NCI-H446 treated with DMSO at 0.1 percent for 48 hours (cell line): Measurements from ENCODE around the gene OR2Z1.

Experiments
- DNase-seq: peaks from one replicate; lab custom pipeline; 2025; lab: John Stamatoyannopoulos, UW

The OR2Z1 gene, protein sequence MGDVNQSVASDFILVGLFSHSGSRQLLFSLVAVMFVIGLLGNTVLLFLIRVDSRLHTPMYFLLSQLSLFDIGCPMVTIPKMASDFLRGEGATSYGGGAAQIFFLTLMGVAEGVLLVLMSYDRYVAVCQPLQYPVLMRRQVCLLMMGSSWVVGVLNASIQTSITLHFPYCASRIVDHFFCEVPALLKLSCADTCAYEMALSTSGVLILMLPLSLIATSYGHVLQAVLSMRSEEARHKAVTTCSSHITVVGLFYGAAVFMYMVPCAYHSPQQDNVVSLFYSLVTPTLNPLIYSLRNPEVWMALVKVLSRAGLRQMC

GRCh38 chr19:8721334-8721733, at the start of gene OR2Z1:
Gene OR2Z1, plus strand, starts transcription at chr19:8721634. Its CDS starts 9,395 bp downstream, at chr19:8731029.
- no peak for DNase-seq

GRCh38 chr19:8673276-8673891, 48.0 kb upstream of the OR2Z1 start:
- DNase-seq = no peak

DNA sequence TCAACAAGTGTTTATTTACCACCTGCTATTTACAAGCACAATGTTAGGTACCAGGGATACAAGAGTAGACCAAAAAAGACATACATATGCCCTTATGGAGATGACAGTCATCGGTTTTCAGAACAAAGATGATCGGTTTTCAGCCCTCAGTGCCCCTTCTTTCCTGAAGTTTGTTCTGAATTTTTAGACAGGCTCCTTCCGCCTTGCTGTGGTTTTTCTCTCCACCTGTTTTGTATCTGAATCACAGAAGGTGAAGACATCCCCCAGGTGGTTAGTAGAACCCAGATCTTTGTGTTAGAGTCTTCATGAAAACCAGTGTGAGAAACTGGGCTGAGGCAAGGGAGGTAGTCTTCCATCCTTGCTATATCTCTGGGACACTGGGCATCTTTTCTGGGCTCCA, 46.4 kb upstream of the OR2Z1 start:
- DNase-seq = no peak

GRCh38 chr19:8678244-8678807, 43.1 kb upstream of the OR2Z1 start:
- DNase-seq = no peak

DNA sequence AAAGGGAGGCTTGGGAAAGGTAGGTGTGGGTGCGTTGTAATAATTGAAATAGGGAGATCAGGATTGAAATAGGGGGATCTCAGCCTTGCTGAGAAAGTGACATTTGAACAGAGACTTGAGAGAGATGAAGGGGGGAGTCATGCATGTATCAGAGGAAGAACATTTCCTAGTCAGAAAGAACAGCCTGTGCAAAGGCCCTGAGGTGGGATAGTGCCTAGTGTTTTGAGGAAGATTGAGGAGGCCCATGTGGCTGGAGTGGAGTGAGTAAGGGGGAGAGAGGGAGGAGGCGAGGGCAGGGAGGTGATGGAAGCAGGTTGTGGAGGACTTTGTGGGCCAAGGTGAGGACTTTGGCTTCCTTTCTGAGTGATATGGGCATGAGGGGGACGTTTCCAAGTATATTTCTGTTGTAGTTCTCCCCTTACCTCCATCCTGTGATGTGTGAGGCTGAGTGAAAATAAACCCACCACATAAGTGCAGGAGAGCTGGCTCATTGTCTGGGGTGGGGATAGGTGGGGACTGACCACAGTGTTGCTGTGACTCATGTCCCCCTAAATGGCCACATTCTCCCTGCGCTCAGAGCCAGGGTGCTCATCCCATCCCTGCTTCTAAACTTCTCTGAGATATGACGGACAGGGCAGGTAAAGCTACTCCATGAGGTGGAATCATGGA, 40.6 kb upstream of the OR2Z1 start:
- DNase-seq = no peak

DNA sequence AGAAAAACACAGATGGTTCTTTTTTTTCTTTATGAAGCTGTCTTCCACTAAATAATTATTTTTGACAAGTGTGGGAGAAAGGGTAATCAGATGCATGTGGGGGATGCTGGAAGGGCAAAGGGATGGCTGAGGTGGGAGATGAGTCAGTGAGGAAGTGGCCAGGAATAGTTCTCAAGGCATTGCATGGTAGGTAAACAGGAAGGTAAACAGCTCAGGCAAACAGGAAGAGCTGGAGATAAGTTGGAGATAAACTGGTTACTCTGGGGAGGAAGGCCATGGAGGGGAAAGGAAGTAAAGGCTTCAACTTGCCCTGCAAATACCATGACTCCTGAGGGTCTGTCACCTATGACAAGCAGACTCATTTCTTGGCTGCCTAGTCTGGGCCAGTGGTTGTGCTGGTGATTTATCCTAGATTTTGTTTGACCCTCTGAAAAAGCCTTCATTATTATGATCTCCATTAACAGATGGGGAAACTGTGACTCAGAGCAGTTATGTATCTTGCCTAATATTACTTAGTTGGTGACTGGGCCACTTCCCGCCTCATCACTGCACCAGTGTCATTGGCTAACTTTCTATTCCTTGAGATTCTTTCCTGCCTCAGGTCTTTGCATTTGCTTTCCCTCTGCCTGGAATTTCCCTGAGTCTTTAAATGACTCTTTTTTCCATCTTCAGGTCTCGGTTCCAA, 39.9 kb upstream of the OR2Z1 start:
- DNase-seq = no peak

- DNase-seq = no peak
Measured at GRCh38 chr19:8682472-8682871, 39.0 kb upstream of the OR2Z1 start.

- no peak for DNase-seq
Measured at GRCh38 chr19:8682931-8683330, 38.5 kb upstream of the OR2Z1 start.

DNA sequence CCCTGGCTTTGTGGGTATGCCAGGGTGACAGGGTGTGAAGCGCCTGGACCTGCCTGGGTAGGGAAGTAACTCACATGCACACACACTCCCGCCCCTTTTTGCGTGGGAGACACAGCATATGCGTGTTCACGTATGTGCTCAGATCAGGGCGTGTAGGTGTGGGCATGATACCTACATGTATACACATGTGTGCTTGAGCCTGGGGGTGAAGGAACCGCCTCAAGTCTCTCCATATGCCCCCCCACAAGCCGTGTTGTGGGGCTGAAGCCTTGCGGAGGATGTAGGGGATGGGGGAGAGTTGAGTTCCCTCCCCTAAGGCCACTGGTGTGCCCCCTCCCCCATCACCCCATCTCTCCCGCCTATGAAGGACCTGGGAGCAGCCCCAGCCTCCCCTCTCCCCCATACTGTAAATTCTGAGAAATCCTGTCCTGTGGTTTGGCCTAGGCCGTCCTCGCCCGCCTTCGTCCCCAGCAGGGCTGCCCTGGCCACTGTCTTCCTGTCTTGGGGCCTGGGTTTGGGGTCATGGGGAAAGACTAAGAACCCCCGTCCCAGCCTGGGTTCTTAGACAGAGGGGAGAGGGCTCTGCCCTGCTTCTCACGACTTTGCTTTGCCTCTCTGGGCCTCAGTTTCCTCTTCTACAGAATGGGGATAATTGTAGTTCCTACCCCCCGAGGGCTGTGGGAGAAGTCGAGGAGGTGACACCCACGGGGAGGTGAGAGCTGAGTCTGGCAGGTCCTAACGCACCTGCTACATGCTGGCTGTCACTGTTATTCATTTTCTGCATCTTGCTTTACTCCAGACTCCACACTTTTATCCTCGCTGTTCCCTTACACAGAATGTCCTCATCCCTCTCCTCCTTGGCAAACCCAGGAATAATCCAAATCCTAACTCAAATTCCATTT, 37.2 kb upstream of the OR2Z1 start:
- no peak for DNase-seq

- DNase-seq = no peak
Measured at GRCh38 chr19:8686549-8686948, 34.9 kb upstream of the OR2Z1 start.

DNA sequence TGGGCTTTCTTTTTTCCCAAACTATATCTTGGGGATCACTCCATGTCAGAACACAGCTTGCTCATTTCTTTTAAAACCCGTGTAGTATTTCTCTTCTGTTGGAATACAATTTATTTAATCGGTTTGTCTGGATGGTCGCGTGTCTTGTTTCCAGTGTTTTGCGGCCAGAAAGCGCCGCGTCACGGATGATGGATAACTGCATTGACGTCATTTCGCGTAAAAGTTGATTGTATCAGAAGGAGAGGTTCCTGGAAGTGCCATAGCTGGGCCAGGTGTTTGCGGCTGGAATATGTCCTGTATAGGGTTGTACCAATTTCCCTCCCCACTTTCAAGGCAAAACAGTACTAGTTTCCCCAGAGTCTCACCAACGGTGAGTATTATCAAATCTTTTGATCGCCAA, 32.5 kb upstream of the OR2Z1 start:
- no peak for DNase-seq

GRCh38 chr19:8690753-8691539, 30.5 kb upstream of the OR2Z1 start:
- no peak for DNase-seq

- no peak for DNase-seq
Measured at GRCh38 chr19:8695501-8695900, 25.9 kb upstream of the OR2Z1 start.

GRCh38 chr19:8695911-8696310, 25.5 kb upstream of the OR2Z1 start:
- no peak for DNase-seq

DNA sequence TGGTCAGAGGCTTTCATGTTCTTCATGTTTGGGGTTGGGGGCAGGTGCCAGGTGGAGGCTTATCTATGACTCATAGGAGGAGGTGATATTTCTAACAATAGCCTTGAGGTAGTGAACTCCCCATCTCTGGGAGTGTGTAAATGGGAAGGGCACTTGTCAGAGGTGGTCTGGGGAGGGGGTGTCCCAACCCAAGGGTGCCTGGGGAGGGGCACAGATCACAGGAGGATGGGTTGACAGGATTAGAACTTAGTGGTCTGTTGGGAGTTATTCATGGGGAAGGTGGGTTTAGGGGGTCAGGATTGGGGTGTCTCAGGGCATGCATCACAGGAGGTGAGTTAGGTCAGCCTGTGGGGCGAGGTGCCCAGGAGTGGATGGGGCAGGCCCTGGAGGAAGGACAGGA, 24.4 kb upstream of the OR2Z1 start:
- DNase-seq = no peak

DNA sequence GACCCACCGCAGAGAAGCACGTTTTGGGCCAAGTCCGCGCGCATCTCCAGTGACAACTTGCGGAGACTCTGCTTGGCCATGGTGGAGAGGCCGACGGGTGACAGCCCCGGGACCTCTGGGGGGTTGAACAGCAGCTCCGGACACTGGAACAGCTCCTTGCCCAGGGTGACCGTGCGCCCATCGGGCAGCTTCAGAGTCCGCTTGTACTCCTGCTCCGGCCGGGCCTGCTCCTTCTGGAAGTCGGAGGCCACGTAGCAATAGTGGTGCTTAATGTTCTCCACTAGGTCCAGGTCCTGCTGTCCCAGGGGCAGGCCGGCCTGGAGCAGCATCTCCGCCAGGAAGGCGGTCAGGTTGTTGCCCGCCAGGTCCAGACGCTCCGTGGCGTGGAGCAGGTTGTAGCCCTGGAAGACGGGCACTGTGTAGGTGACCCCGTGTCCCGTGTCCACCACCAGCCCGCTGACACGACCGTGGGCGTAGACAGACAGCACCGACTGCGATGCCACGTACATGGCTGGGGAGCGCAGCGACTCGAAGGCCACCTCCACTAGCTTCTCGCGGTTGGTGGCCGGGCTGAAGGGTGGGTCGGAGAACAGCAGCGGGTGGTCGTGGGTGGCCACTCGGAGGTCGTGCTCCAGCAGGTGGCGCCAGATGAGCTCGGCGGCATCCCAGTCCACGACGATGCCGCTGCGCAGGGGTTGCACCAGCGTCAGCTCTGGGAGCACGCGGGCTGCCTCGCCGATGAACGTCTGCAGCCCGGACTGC, 23.6 kb upstream of the OR2Z1 start:
- DNase-seq = no peak

DNA sequence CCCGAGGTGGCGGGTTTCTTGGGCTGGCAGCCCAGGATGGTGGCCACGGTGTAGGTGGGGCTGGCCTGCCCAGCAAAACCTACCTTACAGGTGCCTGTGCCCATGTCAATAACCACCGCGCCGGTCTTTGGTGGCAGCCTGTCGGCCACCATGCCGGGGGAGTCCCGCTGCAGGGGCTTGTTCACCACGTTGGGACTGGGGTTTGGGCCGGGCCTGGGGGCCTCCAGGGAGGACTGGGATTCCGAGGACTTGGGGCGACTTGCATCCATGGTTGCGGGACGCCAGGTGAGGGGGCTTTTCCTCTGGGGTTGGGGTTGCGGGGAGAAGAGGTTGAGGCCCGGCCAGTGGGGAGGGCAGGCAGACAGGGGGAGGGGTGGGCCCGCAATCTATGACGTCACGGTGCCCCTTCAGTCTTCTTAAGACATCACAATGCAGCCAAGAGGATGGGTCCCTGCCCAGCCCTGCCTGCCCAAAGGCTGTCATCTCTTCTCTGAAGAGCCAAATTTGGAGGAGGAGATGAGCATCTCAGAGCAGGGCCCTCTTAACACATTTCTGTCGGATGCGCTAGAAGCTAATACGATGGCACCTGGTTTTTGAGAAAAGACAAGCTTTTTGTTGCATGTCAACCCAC, 22.9 kb upstream of the OR2Z1 start, which contains the start of gene ACTL9:
ACTL9 (minus strand) TSS at position 363 of the 631 bp plus-strand sequence; CDS start at position 269, 94 bp downstream.
- no peak for DNase-seq

GRCh38 chr19:8699908-8700307, 21.5 kb upstream of the OR2Z1 start:
- DNase-seq = no peak

DNA sequence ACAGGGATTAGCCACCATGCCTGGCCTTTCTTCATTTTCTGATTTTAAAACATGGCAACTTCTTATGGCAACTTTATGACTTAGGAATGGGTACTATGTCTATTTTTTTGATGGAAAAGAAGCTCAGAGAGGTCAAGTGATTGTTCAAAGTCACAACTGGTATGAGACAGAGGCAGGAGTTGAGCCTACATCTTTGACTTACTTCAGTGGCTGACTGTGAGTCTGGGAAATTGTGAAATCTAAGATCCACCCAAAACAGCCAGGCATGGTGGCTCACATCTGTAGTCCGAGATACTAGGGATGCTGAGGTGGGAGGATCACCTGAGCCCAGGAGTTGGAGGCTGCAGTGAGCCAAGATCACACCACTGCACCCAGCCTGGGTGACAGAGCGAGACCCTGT, 20.5 kb upstream of the OR2Z1 start:
- no peak for DNase-seq
